Astrocyte of the cerebellum (primary cell): ENCODE measurements around the gene TOP2A.

Experiments
- DNase-seq: peaks from one replicate; pipeline ENCODE4 v3.0.0-alpha.2; 2011; ENCODE audit warnings: low read depth
- H3K4me3 ChIP-seq: 2 replicates; pipeline ENCODE4 v1.5.1; 2011; ENCODE audit warnings: mild to moderate bottlenecking, low read depth, low read length, moderate library complexity
- CTCF ChIP-seq: IDR thresholded peaks from 2 replicates; pipeline ENCODE4 v1.5.1; 2012; ENCODE audit warnings: low read length, low read depth, moderate library complexity, mild to moderate bottlenecking; ENCODE audit errors: missing control alignments
- in situ Hi-C: cut with HindIII; loops from 2 replicates; pipeline ENCODE4 v1.10.0; 2017; ENCODE audit warnings: low sequenced_read_pairs

Gene TOP2A

DNA sequence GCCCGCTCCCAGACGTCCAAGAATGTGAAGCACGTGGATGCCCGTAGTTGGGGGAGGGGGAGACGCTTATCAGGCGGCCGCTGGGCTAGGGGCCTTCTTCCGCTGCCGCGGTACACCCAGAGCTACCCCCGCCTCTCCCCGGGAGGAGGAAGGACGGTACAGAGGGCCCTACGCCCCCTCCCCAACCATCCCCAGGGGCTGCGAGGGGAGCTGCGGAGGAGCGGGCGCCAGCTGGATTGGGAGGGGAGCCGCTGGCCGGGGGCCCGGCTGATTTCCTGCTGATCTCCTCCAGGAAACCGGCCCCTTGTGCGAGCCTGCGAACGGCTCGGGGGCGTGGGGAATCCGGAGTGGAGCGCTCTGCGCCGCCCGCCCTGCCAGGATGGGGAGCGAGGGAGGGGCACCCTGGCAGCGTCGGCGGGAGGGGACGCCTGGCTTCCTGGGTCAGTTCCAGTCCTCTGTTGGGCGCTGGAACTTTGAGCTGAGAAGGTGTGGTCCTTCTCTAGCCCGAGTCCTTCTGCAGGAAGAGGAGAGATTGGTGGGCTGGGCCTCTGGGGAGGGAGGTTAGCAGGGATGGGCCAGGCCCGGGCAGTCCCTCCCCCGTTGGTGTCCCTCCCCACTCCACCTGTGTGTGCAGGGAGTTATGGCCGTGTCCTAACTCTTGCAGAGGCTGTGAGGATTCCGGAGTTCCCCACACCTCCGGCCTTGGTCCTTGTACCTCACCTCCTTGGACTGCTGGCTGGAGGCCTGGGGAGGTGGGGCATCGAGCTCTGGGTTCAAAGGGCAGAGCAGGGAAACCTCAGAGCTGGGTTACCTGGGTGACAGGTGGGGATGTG, 72.3 kb downstream of the TOP2A start:
- in situ Hi-C loops = no loop called here
- no peak for TF ChIP-seq CTCF
- peak overlapping the region; percentile 67 for H3K4me3 ChIP-seq
- no peak for DNase-seq

DNA sequence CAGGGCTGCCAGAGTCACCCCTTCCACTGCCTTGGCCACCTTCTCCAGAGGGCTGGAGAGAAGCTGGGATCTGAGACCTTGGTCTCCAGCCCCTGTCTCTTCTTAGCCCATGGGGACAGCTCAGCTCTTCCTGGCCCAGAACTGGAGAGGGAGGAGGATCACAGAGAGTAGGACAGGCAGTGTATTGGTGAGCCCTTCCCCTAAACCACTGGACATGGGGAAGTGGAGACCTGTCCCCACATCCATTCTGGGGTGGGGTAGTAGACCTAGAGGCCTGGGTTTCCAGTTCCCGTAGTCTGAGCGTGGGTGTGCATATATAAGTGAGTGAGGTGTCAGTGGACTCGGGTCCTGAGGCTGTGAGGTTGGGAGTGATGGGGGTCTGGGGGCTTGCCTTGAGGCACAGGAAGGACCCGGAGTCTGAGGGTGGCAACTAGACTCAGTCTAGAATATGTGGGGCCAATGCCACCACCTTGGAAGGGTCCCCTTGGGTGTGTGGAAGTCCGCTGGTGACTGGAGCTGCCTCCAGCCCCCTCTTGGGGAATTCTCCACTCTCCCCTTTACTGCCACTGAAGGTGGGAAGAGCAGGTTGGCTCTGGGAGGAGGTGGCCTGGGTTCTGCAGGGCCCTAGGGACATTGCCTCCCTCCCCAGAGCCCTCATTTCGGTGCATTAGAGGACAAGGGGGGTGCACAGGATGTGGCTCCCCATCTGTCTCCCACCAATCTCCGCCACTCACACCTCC, 73.1 kb downstream of the TOP2A start:
- no peak for DNase-seq
- in situ Hi-C loops = no loop called here
- TF ChIP-seq CTCF = no peak
- H3K4me3 ChIP-seq = peak overlapping the region; percentile 67

DNA sequence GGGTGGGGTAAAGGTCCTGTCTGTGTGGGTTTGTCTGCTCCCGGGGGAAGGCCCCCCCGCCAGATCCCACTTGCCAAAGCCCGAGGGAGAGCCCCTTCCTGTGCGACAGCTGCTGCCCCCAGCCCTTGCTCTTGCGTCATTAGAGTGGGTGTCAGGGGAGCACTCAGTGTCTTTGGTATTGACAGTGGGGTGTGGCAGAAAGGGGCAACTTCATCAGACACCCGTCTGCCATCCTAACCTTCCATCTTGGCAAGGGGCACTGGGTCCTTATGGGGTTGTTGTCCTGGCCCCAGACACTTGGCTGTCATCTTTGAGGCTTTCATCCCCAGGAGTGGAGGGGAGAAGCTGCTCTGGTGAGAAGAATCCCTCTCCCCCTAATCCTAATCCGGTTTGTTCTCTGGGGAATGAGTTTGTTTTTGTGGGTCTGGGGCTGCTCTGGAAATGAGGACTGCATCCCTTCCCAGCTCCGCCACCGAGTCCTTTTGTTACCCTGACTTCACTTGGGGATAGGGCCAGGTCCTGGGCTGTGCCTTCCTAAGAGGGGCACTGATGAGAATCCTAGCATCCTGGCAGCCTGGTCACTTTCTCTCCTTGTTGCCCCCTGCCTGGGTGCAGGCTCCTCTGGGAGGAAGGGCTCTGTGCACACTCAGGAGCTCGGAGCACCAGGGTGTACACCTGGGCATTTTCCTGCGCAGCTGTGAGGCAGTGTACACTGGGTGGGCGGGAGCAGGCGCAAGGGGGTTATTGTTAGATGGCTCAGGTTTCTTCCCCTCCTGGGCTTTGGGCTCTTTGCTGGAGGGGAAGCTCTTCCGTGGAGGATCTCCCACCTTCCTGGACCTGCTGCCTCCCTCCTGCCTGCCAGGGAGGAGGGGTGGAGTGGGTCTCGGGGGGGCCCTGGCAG, 74.2 kb downstream of the TOP2A start:
- in situ Hi-C loops = no loop called here
- DNase-seq = no peak
- TF ChIP-seq CTCF = no peak
- H3K4me3 ChIP-seq = peak overlapping the region; percentile 67

GRCh38 chr17:40342504-40343218, 75.0 kb downstream of the TOP2A start:
- in situ Hi-C loops = no loop called here
- TF ChIP-seq CTCF = no peak
- no peak for DNase-seq
- H3K4me3 ChIP-seq = peak overlapping the region; percentile 67

GRCh38 chr17:40341808-40342503, 75.7 kb downstream of the TOP2A start:
- in situ Hi-C loops = no loop called here
- no peak for DNase-seq

More at GRCh38 chr17:40341808-40342503, 75.7 kb downstream of the TOP2A start:
- H3K4me3 ChIP-seq = peak overlapping the region; percentile 67
- no peak for TF ChIP-seq CTCF
